Measurements from ENCODE around the gene PEAK1.

The PEAK1 gene

GRCh38 chr15:77416954-77417353 is 3.0 kb downstream of the PEAK1 start (continued):
- TF ChIP-seq PRDM2 (tag by site-specific recombination; IDR thresholded peaks at IDR 0.05; ENCODE audit: borderline replicate concordance): no peak
- no peak for TF ChIP-seq ZNF707 (tag by site-specific recombination; IDR thresholded peaks at IDR 0.05)
- no peak for TF ChIP-seq ZNF529 (tag by site-specific recombination; IDR thresholded peaks at IDR 0.05; ENCODE audit: insufficient replicate concordance)
- TF ChIP-seq ZNF184 (tag by site-specific recombination; IDR thresholded peaks at IDR 0.05): no peak

GRCh38 chr15:77416148-77416455 is 3.8 kb downstream of the PEAK1 start:
- ChIA-PET CTCF (interaction anchor here (0.7 to 1.3 kb wide), 3 partner anchors 9 to 428 kb away, joined by 3 to 5 read pairs (median 5); no protein-coding TSS in a partner anchor), POLR2A (no interaction called here)
- Histone ChIP-seq H3K9me3 (ENCODE audit: control insufficient read depth, insufficient read depth, low read depth, low read length) (no peaks in the 10 kb centered on the region), H3K4me1 (ENCODE audit: control insufficient read depth, insufficient read depth, low read length) (peaks cover 34% of the 10 kb centered on the region), H3K4me3 (ENCODE audit: low read depth, low read length) (no peak overlapping the region), H3K36me3 (ENCODE audit: control insufficient read depth in 2 of 2, insufficient read depth in 1 of 2, low read length in 2 of 2) (no peaks in the 10 kb centered on the region), H3K27ac (ENCODE audit: extremely low read depth, low read depth, low read length) (no peak overlapping the region)
- no peak for TF ChIP-seq SETDB1 (IDR thresholded peaks at IDR 0.05; ENCODE audit: insufficient read length, low read length)

GRCh38 chr15:77415450-77416147 is 4.3 kb downstream of the PEAK1 start:
- POLR2A ChIA-PET: no interaction called here
- TF ChIP-seq ZNF600 (tag by site-specific recombination; IDR thresholded peaks at IDR 0.05) (no peak), EGR2 (tag by site-specific recombination; IDR thresholded peaks at IDR 0.05; ENCODE audit: low read depth) (0 out of 2 replicates have a peak, but pooled peaks have one; percentile 34), ZNF114 (tag by site-specific recombination; IDR thresholded peaks at IDR 0.05) (no peak), ZNF626 (tag by site-specific recombination; IDR thresholded peaks at IDR 0.05) (no peak), ZFHX2 (tag by site-specific recombination; conservative IDR thresholded peaks at IDR 0.05) (peak; percentile 51), TSHZ1 (tag by site-specific recombination; IDR thresholded peaks at IDR 0.05; ENCODE audit: borderline replicate concordance) (no peak), PRDM1 (tag by site-specific recombination; IDR thresholded peaks at IDR 0.05) (peak; percentile 39; the same call in 1 of the 2 replicates), ZNF112 (tag by site-specific recombination; IDR thresholded peaks at IDR 0.05) (no peak)
- Histone ChIP-seq H3K4me1 (ENCODE audit: control insufficient read depth, insufficient read depth, low read length) (peaks cover 39% of the 10 kb centered on the region), H3K4me3 (ENCODE audit: low read depth, low read length) (no peak overlapping the region), H3K9me3 (ENCODE audit: control insufficient read depth, insufficient read depth, low read depth, low read length) (no peaks in the 10 kb centered on the region), H3K27ac (ENCODE audit: extremely low read depth, low read depth, low read length) (no peak overlapping the region), H3K36me3 (ENCODE audit: control insufficient read depth in 2 of 2, insufficient read depth in 1 of 2, low read length in 2 of 2) (no peaks in the 10 kb centered on the region)
- CTCF ChIA-PET: interaction anchor here (0.7 to 1.3 kb wide), 3 partner anchors 9 to 428 kb away, joined by 3 to 5 read pairs (median 5); no protein-coding TSS in a partner anchor

All from HEK293 (cell line).